NCI-H128 (cell line): ENCODE measurements around the gene REPS2.
"Not testable (repeated sequence)": the region's sequence is repeated elsewhere in the genome, so short reads cannot be mapped to it uniquely, and the experiment has no call there.

Experiments
- DNase-seq: peaks from one replicate; lab custom pipeline; 2025; ENCODE audit not compliant: unreplicated experiment; lab: John Stamatoyannopoulos, UW

The REPS2 gene

GRCh38 chrX:16962661-16963060 lies 16.2 kb downstream of the REPS2 start:
- DNase-seq = not testable (repeated sequence)

GRCh38 chrX:16963216-16963615 lies 16.8 kb downstream of the REPS2 start:
- DNase-seq = no peak

GRCh38 chrX:16964976-16965375 lies 18.5 kb downstream of the REPS2 start:
- not testable (repeated sequence) for DNase-seq

GRCh38 chrX:16966752-16967448 lies 20.4 kb downstream of the REPS2 start:
- DNase-seq = no peak

GRCh38 chrX:16968753-16969152 lies 22.3 kb downstream of the REPS2 start:
- not testable (repeated sequence) for DNase-seq

- DNase-seq = no peak
Observed at GRCh38 chrX:16970977-16971376, 24.5 kb downstream of the REPS2 start.

- no peak for DNase-seq
Observed at GRCh38 chrX:16971694-16972093, 25.2 kb downstream of the REPS2 start.

- no peak for DNase-seq
Observed at GRCh38 chrX:16975233-16975632, 28.8 kb downstream of the REPS2 start.

- DNase-seq = no peak
Observed at GRCh38 chrX:16977771-16978170, 31.3 kb downstream of the REPS2 start.

- DNase-seq = no peak
Observed at GRCh38 chrX:16978193-16978984, 31.9 kb downstream of the REPS2 start.

GRCh38 chrX:16979226-16979625 lies 32.8 kb downstream of the REPS2 start:
- DNase-seq = no peak

GRCh38 chrX:16981209-16981608 lies 34.8 kb downstream of the REPS2 start:
- DNase-seq = no peak

GRCh38 chrX:16981980-16982379 lies 35.5 kb downstream of the REPS2 start:
- no peak for DNase-seq

GRCh38 chrX:16983051-16983450 lies 36.6 kb downstream of the REPS2 start:
- DNase-seq = no peak

GRCh38 chrX:16985286-16985685 lies 38.8 kb downstream of the REPS2 start:
- no peak for DNase-seq

- DNase-seq = no peak
Observed at GRCh38 chrX:16986169-16986568, 39.7 kb downstream of the REPS2 start.

- no peak for DNase-seq
Observed at GRCh38 chrX:16989750-16990149, 43.3 kb downstream of the REPS2 start.

- no peak for DNase-seq
Observed at GRCh38 chrX:16990839-16991238, 44.4 kb downstream of the REPS2 start.

- DNase-seq = no peak
Observed at GRCh38 chrX:16992445-16992844, 46.0 kb downstream of the REPS2 start.

- DNase-seq = no peak
Observed at GRCh38 chrX:16992951-16993350, 46.5 kb downstream of the REPS2 start.

GRCh38 chrX:16993791-16994318 lies 47.4 kb downstream of the REPS2 start:
- no peak for DNase-seq

GRCh38 chrX:16994736-16995135 lies 48.3 kb downstream of the REPS2 start:
- DNase-seq = no peak
